OCI-LY3 (cell line): ENCODE measurements around the gene TNFRSF4.
A peak's percentile ranks its signal among the peaks of the same experiment; 100 is the strongest.

Source experiments
- H2AFZ ChIP-seq: fragments of 200-600, 300-600 bp; shearing (Covaris generic); 2 replicates; pipeline ENCODE4 v1.6.0; 2014; ENCODE audit warnings: antibody characterized with exemption, low read depth, low read length
- H3K27ac ChIP-seq: fragments of 200-600, 300-600 bp; sonication (generic); 2 replicates; pipeline ENCODE4 v1.5.1; 2014; ENCODE audit warnings: mild to moderate bottlenecking, low read length, moderate library complexity, mixed read lengths
- H3K27me3 ChIP-seq: fragments of 200-600, 300-600 bp; sonication (generic); 2 replicates; pipeline ENCODE4 v1.6.1; 2014; ENCODE audit warnings: low read depth, low read length, mixed read lengths
- H3K36me3 ChIP-seq: fragments of 200-600, 300-600 bp; sonication (generic); replicated peaks from 2 replicates; pipeline ENCODE3; 2014; ENCODE audit warnings: low read depth, low read length, mixed read lengths
- H3K4me1 ChIP-seq: fragments of 300-600, 200-600 bp; sonication (generic); 2 replicates; pipeline ENCODE4 v1.6.1; 2014; ENCODE audit warnings: low read length, mixed read lengths
- H3K4me2 ChIP-seq: fragments of 200-600, 300-600 bp; sonication (generic); 2 replicates; pipeline ENCODE4 v1.6.1; 2014; ENCODE audit warnings: low read length, mixed read lengths
- H3K4me3 ChIP-seq: fragments of 300-600, 200-600 bp; sonication (generic); 2 replicates; pipeline ENCODE4 v1.5.1; 2014; ENCODE audit warnings: antibody characterized with exemption, mild to moderate bottlenecking, low read length, moderate library complexity
- H3K79me2 ChIP-seq: fragments of 300-600, 200-600 bp; shearing (Covaris generic); 2 replicates; pipeline ENCODE4 v1.6.1; 2014; ENCODE audit warnings: mild to moderate bottlenecking, low read length, mixed read lengths
- H3K9ac ChIP-seq: fragments of 300-600, 200-600 bp; shearing (Covaris generic); 2 replicates; pipeline ENCODE4 v1.6.0; 2014; ENCODE audit warnings: mild to moderate bottlenecking, low read length, moderate library complexity
- H3K9me3 ChIP-seq: fragments of 200-600, 300-600 bp; shearing (Covaris generic); 2 replicates; pipeline ENCODE4 v1.6.1; 2014; ENCODE audit warnings: low read length, mixed read lengths; ENCODE audit not compliant: insufficient read depth
- H4K20me1 ChIP-seq: fragments of 200-600, 300-600 bp; sonication (generic); 2 replicates; pipeline ENCODE4 v1.6.1; 2016; ENCODE audit warnings: low read length, mixed read lengths; ENCODE audit not compliant: insufficient read depth
- EZH2phosphoT487 ChIP-seq: fragments of 200-600 bp; shearing (Covaris generic); IDR thresholded peaks from 2 replicates; pipeline ENCODE4 v1.6.1; 2018; ENCODE audit warnings: antibody characterized with exemption, mixed run types, low read depth
- TF ChIP-seq, protein P1 (sequence below): fragments of 200-600, 300-600 bp; sonication (generic); IDR thresholded peaks from 2 replicates; pipeline ENCODE4 v1.5.1; 2014; ENCODE audit warnings: antibody characterized with exemption, low read length, low read depth

Gene TNFRSF4

GRCh38 chr1:1169429-1170214, 44.3 kb downstream of the TNFRSF4 start:
- H3K79me2 ChIP-seq: no peaks in the 10 kb centered on the region
- no peaks in the 10 kb centered on the region for H3K36me3 ChIP-seq
- H3K27ac ChIP-seq: peak overlapping the region; percentile 7; the same call in 1 of the 2 replicates
- TF ChIP-seq, protein P1, sequence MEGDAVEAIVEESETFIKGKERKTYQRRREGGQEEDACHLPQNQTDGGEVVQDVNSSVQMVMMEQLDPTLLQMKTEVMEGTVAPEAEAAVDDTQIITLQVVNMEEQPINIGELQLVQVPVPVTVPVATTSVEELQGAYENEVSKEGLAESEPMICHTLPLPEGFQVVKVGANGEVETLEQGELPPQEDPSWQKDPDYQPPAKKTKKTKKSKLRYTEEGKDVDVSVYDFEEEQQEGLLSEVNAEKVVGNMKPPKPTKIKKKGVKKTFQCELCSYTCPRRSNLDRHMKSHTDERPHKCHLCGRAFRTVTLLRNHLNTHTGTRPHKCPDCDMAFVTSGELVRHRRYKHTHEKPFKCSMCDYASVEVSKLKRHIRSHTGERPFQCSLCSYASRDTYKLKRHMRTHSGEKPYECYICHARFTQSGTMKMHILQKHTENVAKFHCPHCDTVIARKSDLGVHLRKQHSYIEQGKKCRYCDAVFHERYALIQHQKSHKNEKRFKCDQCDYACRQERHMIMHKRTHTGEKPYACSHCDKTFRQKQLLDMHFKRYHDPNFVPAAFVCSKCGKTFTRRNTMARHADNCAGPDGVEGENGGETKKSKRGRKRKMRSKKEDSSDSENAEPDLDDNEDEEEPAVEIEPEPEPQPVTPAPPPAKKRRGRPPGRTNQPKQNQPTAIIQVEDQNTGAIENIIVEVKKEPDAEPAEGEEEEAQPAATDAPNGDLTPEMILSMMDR: no peak
- no peak for TF ChIP-seq EZH2phosphoT487
- no peak overlapping the region for H2AFZ ChIP-seq
- no peaks in the 10 kb centered on the region for H4K20me1 ChIP-seq
- no peaks in the 10 kb centered on the region for H3K9me3 ChIP-seq
- H3K27me3 ChIP-seq: peaks cover 29% of the 10 kb centered on the region
- peak overlapping the region; percentile 97 for H3K4me2 ChIP-seq
- H3K4me3 ChIP-seq: peak overlapping the region; percentile 78
- H3K9ac ChIP-seq: peak overlapping the region; percentile 70; the same call in 1 of the 2 replicates
- peaks cover 42% of the 10 kb centered on the region for H3K4me1 ChIP-seq

GRCh38 chr1:1168451-1169411, 45.2 kb downstream of the TNFRSF4 start:
- TF ChIP-seq EZH2phosphoT487: no peak
- TF ChIP-seq, protein P1: no peak
- Histone ChIP-seq H3K27me3 (peaks cover 29% of the 10 kb centered on the region), H3K4me1 (peaks cover 42% of the 10 kb centered on the region)

DNA sequence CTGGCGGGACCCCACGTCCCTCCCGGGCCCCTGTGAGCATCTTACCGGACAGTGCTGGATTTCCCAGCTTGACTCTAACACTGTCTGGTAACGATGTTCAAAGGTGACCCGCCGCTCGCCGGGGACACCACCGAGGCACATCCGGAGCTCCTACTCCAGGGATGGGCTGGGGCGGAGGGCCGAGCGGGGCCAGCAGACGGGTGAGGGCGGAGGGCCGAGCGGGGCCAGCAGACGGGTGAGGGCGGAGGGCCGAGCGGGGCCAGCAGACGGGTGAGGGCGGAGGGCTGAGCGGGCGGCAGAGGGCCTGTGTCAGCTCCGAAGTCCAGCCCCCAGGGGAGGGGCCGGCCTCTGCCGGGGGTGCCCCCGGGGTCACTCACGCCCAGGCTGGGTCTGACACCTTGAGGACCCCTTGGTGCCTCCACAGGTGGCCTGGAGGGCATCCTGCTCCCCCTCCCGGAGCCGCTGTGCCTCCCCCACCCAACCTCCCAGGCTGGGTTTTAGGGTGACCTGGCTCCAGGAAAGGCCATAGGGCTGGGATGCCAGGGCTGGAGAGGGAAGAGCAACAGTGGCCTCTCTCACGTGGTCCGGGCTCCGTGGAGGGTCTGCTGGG, 46.0 kb downstream of the TNFRSF4 start:
- no peaks in the 10 kb centered on the region for H3K79me2 ChIP-seq
- no peaks in the 10 kb centered on the region for H4K20me1 ChIP-seq
- peaks cover 29% of the 10 kb centered on the region for H3K27me3 ChIP-seq
- no peak overlapping the region for H3K27ac ChIP-seq
- peaks cover 42% of the 10 kb centered on the region for H3K4me1 ChIP-seq
- no peak overlapping the region for H2AFZ ChIP-seq
- no peaks in the 10 kb centered on the region for H3K36me3 ChIP-seq
- no peak overlapping the region for H3K4me2 ChIP-seq
- H3K9ac ChIP-seq: no peak overlapping the region
- no peaks in the 10 kb centered on the region for H3K9me3 ChIP-seq
- TF ChIP-seq, protein P1: no peak
- TF ChIP-seq EZH2phosphoT487: no peak
- H3K4me3 ChIP-seq: no peak overlapping the region

More at GRCh38 chr1:1168451-1169411, 45.2 kb downstream of the TNFRSF4 start:
- peak overlapping the region; percentile 78; the same call in 1 of the 2 replicates for H3K4me3 ChIP-seq
- no peak overlapping the region for H2AFZ ChIP-seq
- H3K9me3 ChIP-seq: no peaks in the 10 kb centered on the region
- H4K20me1 ChIP-seq: no peaks in the 10 kb centered on the region
- no peaks in the 10 kb centered on the region for H3K79me2 ChIP-seq
- H3K9ac ChIP-seq: no peak overlapping the region
- H3K36me3 ChIP-seq: no peaks in the 10 kb centered on the region
- no peak overlapping the region for H3K27ac ChIP-seq
- H3K4me2 ChIP-seq: peak overlapping the region; percentile 97
